Hepatocyte (in vitro differentiated cells): Measurements from ENCODE around the gene NT5C2.

Experiments
- EZH2phosphoT487 ChIP-seq: fragments of 200-600 bp; sonication (generic); IDR thresholded peaks from one replicate; pipeline ENCODE4 v1.6.1; 2018; ENCODE audit warnings: antibody characterized with exemption, mild to moderate bottlenecking, low read depth, moderate library complexity; ENCODE audit not compliant: unreplicated experiment, severe bottlenecking
- TF ChIP-seq, protein P1 (sequence below): fragments of 200-600 bp; sonication (generic); IDR thresholded peaks from 2 replicates; pipeline ENCODE4 v1.5.1; 2016; ENCODE audit warnings: antibody characterized with exemption, mild to moderate bottlenecking; ENCODE audit not compliant: poor library complexity

DNA sequence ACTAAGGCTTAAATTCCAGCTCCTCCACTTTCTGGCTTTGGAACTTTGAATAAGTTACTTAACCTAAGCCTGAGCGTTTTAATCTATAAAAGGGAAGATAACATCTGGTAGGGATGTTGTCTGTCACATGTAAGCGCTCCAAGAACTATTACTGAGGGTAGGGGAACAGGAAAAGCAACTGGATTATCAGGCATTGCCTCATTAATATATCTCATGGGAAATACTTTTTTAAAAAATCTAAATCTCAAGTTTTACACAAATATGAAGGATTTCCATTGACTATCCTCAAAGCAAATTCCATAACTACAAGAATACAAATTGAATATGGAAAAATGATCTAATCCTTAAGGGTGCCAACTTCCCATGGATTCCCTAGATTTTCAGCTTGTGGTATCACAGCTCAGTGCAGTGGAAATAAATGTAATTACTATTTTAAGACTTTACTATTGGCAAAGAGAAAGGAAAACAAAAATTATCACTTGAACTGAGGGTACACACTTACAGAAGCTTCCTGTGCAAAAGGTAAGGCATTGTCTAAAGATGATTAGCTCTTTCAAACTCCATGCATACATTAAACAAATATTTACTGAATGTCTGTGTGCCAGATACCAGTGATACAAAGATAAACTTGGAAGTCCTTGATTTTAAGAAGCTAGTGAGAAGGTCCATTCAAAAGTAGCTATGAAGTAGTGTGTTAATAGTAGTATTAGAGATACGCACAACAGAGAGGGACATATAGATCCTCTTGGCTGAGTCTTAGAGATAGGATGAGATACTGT, 38.4 kb downstream of the NT5C2 start:
- TF ChIP-seq, protein P1, sequence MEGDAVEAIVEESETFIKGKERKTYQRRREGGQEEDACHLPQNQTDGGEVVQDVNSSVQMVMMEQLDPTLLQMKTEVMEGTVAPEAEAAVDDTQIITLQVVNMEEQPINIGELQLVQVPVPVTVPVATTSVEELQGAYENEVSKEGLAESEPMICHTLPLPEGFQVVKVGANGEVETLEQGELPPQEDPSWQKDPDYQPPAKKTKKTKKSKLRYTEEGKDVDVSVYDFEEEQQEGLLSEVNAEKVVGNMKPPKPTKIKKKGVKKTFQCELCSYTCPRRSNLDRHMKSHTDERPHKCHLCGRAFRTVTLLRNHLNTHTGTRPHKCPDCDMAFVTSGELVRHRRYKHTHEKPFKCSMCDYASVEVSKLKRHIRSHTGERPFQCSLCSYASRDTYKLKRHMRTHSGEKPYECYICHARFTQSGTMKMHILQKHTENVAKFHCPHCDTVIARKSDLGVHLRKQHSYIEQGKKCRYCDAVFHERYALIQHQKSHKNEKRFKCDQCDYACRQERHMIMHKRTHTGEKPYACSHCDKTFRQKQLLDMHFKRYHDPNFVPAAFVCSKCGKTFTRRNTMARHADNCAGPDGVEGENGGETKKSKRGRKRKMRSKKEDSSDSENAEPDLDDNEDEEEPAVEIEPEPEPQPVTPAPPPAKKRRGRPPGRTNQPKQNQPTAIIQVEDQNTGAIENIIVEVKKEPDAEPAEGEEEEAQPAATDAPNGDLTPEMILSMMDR = no peak
- no peak for TF ChIP-seq EZH2phosphoT487
